DMS53 treated with DMSO at 0.1 percent for 48 hours (cell line): ENCODE data around the gene RASD2.

Experiments used
- DNase-seq: peaks from one replicate; lab custom pipeline; 2025; ENCODE audit not compliant: unreplicated experiment; lab: John Stamatoyannopoulos, UW

RASD2 gene

GRCh38 chr22:35601743-35602615 lies 61.3 kb downstream of the RASD2 start:
- no peak for DNase-seq
